ENCODE results near the gene ZSCAN12. TPM values are rescaled to one million over a fixed set of nuclear protein-coding genes. Genes with fewer than 3 reads are reported as not detected.
A peak's percentile ranks its signal among the peaks of the same experiment; 100 is the strongest.

The ZSCAN12 gene
- polyA plus RNA-seq, 1 donor (not counting 4 experiments of a cell fraction or from before 2014, with no cell fraction given) = 4.0 TPM

GRCh38 chr6:28357036-28357435 lies 42.5 kb downstream of the ZSCAN12 start:
- no peak for TF ChIP-seq EZH2 (IDR thresholded peaks at IDR 0.05; ENCODE audit: low read length)
- TF ChIP-seq CTCF (optimal IDR thresholded peaks at IDR 0.05 in 1 of 3, IDR thresholded peaks at IDR 0.05 in 1 of 3, conservative IDR thresholded peaks at IDR 0.05 in 1 of 3; ENCODE audit: extremely low read depth in 1 of 3, insufficient read depth in 2 of 3, low read length in 3 of 3) = no peak
- Histone ChIP-seq H3K79me2 (ENCODE audit: control insufficient read depth, insufficient read depth, low read length) (peaks cover 17% of the 10 kb centered on the region), H3K27ac (ENCODE audit: control insufficient read depth, insufficient read depth, low read length) (peak overlapping the region; percentile 18), H2AFZ (ENCODE audit: control insufficient read depth, low read length) (peak overlapping the region; percentile 10), H3K4me3 (ENCODE audit: control insufficient read depth in 2 of 3, extremely low read depth in 1 of 3, insufficient read depth in 2 of 3, low read depth in 1 of 3, low read length in 3 of 3) (no peak overlapping the region), H3K9me1 (ENCODE audit: control insufficient read depth, extremely low read depth, insufficient read depth, low read length) (peaks cover 3% of the 10 kb centered on the region), H4K20me1 (ENCODE audit: control insufficient read depth, extremely low read depth, insufficient read depth, low read length) (no peaks in the 10 kb centered on the region), H3K4me2 (ENCODE audit: control insufficient read depth, extremely low read depth, insufficient read depth, low read depth, low read length) (no peak overlapping the region), H3K4me1 (ENCODE audit: control insufficient read depth, extremely low read depth, insufficient read depth, low read length) (peaks cover 30% of the 10 kb centered on the region), H3K36me3 (ENCODE audit: control insufficient read depth in 2 of 2, extremely low read depth in 1 of 2, insufficient read depth in 2 of 2, low read length in 2 of 2) (no peaks in the 10 kb centered on the region), H3K9ac (ENCODE audit: control insufficient read depth, extremely low read depth, insufficient read depth, low read length) (no peak overlapping the region), H3K9me3 (ENCODE audit: control insufficient read depth, low read depth, low read length) (no peaks in the 10 kb centered on the region), H3K27me3 (ENCODE audit: control insufficient read depth, extremely low read depth, insufficient read depth, low read length) (no peaks in the 10 kb centered on the region)
- dilution Hi-C loops (cut with MboI; ENCODE audit: extremely low pct_ligation_motif_present, low sequenced_read_pairs) = no loop called here
- DNase-seq (ENCODE audit: low read depth, low spot score) (no peak), FAIRE-seq (no peak)

- peaks cover 30% of the 10 kb centered on the region for H3K4me1 ChIP-seq (ENCODE audit: control insufficient read depth, extremely low read depth, insufficient read depth, low read length)
Observed at GRCh38 chr6:28356666-28357020, 42.9 kb downstream of the ZSCAN12 start.

More at GRCh38 chr6:28356666-28357020, 42.9 kb downstream of the ZSCAN12 start:
- Histone ChIP-seq H3K9me1 (ENCODE audit: control insufficient read depth, extremely low read depth, insufficient read depth, low read length) (peaks cover 3% of the 10 kb centered on the region), H4K20me1 (ENCODE audit: control insufficient read depth, extremely low read depth, insufficient read depth, low read length) (no peaks in the 10 kb centered on the region), H3K27ac (ENCODE audit: control insufficient read depth, insufficient read depth, low read length) (peak overlapping the region; percentile 77), H3K9ac (ENCODE audit: control insufficient read depth, extremely low read depth, insufficient read depth, low read length) (peak overlapping the region; percentile 79), H3K9me3 (ENCODE audit: control insufficient read depth, low read depth, low read length) (no peaks in the 10 kb centered on the region), H3K27me3 (ENCODE audit: control insufficient read depth, extremely low read depth, insufficient read depth, low read length) (no peaks in the 10 kb centered on the region), H3K79me2 (ENCODE audit: control insufficient read depth, insufficient read depth, low read length) (peaks cover 19% of the 10 kb centered on the region), H3K4me3 (ENCODE audit: control insufficient read depth in 2 of 3, extremely low read depth in 1 of 3, insufficient read depth in 2 of 3, low read depth in 1 of 3, low read length in 3 of 3) (peak overlapping the region in 1 of 3 experiments; percentile 83), H2AFZ (ENCODE audit: control insufficient read depth, low read length) (peak overlapping the region; percentile 62), H3K4me2 (ENCODE audit: control insufficient read depth, extremely low read depth, insufficient read depth, low read depth, low read length) (peak overlapping the region; percentile 98), H3K36me3 (ENCODE audit: control insufficient read depth in 2 of 2, extremely low read depth in 1 of 2, insufficient read depth in 2 of 2, low read length in 2 of 2) (no peaks in the 10 kb centered on the region)
- dilution Hi-C loops (cut with MboI; ENCODE audit: extremely low pct_ligation_motif_present, low sequenced_read_pairs) = no loop called here
- no peak for TF ChIP-seq EZH2 (IDR thresholded peaks at IDR 0.05; ENCODE audit: low read length)
- no peak for TF ChIP-seq CTCF (optimal IDR thresholded peaks at IDR 0.05 in 1 of 3, IDR thresholded peaks at IDR 0.05 in 1 of 3, conservative IDR thresholded peaks at IDR 0.05 in 1 of 3; ENCODE audit: extremely low read depth in 1 of 3, insufficient read depth in 2 of 3, low read length in 3 of 3)
- FAIRE-seq (no peak), DNase-seq (ENCODE audit: low read depth, low spot score) (no peak)

All from keratinocyte (primary cell).